ENCODE results near the gene TOMM34.

- TF ChIP-seq, protein P1, sequence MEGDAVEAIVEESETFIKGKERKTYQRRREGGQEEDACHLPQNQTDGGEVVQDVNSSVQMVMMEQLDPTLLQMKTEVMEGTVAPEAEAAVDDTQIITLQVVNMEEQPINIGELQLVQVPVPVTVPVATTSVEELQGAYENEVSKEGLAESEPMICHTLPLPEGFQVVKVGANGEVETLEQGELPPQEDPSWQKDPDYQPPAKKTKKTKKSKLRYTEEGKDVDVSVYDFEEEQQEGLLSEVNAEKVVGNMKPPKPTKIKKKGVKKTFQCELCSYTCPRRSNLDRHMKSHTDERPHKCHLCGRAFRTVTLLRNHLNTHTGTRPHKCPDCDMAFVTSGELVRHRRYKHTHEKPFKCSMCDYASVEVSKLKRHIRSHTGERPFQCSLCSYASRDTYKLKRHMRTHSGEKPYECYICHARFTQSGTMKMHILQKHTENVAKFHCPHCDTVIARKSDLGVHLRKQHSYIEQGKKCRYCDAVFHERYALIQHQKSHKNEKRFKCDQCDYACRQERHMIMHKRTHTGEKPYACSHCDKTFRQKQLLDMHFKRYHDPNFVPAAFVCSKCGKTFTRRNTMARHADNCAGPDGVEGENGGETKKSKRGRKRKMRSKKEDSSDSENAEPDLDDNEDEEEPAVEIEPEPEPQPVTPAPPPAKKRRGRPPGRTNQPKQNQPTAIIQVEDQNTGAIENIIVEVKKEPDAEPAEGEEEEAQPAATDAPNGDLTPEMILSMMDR (IDR thresholded peaks at IDR 0.05), result no peak
- no peak for TF ChIP-seq POLR2A (IDR thresholded peaks at IDR 0.05)
These were observed 59.9 kb downstream of the TOMM34 start for GRCh38 chr20:44900231-44900854.
